Activated gamma-delta T cell treated with anti-CD3 and anti-CD28 coated beads, Interleukin-2, amount 50 U/mL, for 16 hours (primary cell): ENCODE data around the gene TRABD2B.

Source experiments
- DNase-seq: peaks from one replicate; pipeline ENCODE4 v3.0.0-alpha.2; 2020; ENCODE audit warnings: low read depth

The TRABD2B gene

DNA sequence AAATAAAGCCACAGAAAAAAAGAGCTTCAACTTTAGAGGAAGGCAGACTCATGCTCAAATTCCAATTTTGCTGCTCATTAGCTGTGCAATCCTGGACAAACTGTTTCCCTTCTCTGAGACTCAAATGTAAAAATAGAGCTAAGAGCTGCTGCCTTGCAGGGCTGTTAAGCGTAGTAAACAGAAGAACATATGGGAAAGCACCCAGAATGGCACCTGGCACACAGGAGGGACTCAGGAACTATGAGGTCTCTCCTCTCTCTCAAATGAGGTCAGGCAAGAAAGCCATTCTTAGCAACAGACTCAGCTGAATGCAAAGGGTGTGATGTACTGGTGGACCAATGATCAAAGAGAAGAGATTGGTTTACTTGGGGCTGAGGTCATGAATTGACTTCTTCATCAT is 61.3 kb downstream of the TRABD2B start:
- no peak for DNase-seq

- DNase-seq = no peak
Observed at GRCh38 chr1:47935163-47935562, 62.0 kb downstream of the TRABD2B start.

- no peak for DNase-seq
Observed at GRCh38 chr1:47934243-47934805, 62.9 kb downstream of the TRABD2B start.

- no peak for DNase-seq
Observed at GRCh38 chr1:47932743-47933142, 64.4 kb downstream of the TRABD2B start.

- DNase-seq = no peak
Observed at GRCh38 chr1:47931395-47931794, 65.8 kb downstream of the TRABD2B start.

GRCh38 chr1:47930210-47930840 is 66.9 kb downstream of the TRABD2B start:
- DNase-seq = no peak

DNA sequence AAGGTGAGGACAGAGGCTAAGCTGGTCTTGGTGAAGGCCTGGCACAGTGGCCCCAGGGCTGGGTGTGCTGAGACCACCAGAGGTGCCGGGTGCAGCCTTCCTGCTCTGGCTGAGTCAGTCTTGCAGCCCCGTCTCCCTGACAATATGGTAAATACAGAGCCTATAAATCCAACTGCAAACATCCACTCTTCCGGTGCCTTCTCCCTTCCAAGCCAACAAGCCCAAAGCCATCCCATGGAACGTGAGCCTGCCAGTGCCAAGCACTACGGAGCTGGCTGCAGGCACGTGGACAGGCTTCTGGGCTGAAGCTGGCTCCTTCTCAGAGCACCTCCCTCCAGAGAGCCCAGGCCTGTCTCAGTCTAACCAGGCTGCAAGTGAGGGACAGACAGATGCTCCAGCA is 70.0 kb downstream of the TRABD2B start:
- DNase-seq = no peak

DNA sequence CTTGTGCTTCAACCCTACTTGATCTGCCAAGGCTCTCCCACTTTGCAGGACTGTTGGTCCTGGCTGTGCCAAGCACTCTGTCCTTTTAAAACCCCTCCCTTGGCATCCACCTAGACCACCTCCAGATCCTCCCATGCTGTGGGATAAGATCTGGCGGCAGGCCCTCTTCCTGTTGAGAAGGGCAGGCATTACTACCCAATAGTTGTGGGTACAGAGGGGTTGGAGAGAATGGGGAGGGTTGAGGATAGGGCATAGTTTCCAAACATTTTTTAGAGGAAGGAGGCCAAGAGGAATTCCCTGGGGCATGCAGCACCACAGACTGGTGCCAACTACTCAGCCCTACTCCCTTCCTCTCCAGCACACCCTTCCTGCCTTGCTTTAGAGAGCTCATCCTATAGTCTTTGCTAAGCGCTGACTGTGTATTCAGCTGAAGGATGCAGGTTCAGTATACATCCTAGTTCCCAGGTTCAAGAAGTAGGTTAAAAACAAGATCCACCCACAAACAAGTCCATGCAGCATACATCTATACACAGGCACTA is 70.7 kb downstream of the TRABD2B start:
- no peak for DNase-seq

GRCh38 chr1:47924270-47925048 is 72.7 kb downstream of the TRABD2B start:
- DNase-seq = no peak

GRCh38 chr1:47921935-47922415 is 75.2 kb downstream of the TRABD2B start:
- DNase-seq = no peak

DNA sequence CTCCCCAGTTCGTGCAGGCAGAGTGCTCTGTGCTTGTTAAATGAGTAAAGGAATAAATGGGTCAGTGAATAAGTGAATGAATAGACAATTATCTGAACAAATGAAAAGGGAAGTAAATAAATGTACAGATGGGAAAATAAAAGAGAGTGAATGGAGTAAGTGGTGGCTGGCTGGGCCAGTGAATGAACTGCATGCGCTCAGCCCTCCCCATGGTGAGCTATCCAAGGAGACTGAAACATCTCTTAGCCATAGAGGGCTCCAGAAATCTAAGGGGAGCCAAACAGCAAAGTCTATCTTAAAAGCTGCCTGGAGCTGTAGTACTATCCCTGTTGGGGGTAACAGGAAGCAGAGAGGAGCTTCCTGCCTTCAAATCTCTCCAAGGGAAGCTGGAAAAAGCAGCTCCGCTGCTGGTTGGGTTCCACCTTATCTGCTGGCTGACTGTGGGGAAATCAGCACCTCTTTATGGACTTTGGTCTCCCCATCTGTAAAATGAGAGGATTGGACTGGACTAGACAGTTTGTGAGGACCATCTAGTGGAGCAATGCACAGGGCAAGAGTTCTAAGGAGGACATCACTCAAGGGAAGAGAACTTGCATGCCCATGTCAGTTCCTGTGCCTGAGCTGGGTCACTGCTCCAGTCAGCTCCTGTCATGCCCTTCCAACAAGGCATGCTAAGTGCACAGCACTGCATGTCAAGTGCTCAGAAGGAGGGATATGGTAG is 77.9 kb downstream of the TRABD2B start:
- no peak for DNase-seq

- DNase-seq = no peak
Observed at GRCh38 chr1:47918257-47918867, 78.8 kb downstream of the TRABD2B start.

DNA sequence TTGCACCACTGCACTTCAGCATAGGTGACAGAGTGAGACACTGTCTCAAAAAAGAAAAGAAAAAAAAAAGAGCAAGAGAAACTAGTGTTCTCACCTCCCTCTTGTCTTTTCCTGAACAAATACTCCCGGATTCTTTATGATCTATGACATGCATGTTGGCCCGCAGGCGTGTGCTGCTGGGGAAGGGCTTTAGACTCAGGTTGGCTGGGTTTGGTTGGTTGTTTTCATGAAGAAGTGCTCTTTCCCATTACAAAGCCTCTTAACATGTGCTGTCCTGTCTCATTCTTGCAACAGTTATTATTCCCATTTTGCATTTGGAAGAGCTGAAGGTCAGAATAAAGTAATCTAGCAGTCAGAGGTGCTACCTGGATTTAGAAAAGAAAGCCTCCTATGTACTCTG is 79.5 kb downstream of the TRABD2B start:
- DNase-seq = no peak

- DNase-seq = no peak
Observed at GRCh38 chr1:47915677-47916353, 81.4 kb downstream of the TRABD2B start.

DNA sequence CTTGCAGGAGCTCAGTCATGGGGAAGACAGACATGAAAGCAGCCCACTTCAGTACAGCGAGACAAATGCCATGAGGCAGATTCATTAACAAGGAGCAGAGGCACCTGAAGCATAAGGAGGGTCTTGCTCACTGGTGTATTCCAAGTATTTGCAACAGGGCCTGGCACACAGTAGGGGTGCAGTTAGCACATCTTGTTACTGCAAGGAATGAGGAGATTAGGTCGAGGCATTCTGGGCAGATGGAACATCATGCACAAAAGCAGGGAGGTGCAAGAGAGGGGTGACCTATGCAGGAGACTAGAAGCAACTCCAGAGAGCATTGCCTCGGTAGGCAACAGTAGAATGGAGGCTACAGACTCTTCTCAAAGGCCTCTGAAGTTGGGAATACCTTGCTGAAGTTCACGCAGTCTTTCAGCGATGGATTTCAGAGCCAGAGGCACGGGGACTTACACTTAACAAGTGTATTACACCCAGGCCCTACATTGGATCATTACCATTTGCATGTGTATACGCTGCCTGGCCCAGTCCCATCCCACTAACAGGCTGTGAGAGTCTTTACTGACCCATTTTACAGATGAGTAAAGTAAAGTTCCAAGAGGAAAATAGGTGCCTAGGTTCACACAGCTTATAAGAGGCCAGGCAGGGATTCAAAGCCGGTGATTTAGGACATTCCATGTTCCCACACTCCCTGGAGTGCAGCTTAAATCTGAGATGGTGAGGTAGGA is 82.1 kb downstream of the TRABD2B start:
- no peak for DNase-seq

GRCh38 chr1:47914218-47914938 is 82.8 kb downstream of the TRABD2B start:
- no peak for DNase-seq

DNA sequence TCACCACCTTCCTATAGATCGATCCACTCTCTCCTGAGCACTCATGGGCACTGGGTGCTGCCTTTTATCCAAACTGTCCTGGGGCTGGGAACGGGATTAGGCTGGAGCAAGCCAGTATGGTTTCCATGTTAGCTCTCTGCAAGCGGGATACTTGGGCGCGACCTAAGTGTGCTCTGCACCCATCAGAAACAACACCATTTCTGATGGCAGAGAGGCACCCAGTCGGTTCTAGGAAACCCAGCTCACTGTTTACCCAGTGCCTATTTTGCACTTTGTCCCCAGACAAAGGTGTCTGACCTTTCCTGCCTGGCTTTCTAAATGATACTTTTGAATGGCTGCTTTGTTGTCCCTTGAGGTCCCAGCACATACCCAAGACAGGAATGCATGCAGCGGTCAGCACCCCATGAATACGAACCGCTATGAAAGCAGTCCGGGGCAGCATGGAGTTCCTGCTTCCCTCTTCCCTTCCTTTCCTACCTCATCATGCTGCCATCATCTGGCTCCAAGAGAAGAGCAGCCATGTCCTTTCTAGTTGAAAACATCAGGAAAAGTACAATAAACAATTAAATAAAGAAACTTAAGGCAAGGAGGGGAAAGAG is 83.9 kb downstream of the TRABD2B start:
- DNase-seq = no peak

DNA sequence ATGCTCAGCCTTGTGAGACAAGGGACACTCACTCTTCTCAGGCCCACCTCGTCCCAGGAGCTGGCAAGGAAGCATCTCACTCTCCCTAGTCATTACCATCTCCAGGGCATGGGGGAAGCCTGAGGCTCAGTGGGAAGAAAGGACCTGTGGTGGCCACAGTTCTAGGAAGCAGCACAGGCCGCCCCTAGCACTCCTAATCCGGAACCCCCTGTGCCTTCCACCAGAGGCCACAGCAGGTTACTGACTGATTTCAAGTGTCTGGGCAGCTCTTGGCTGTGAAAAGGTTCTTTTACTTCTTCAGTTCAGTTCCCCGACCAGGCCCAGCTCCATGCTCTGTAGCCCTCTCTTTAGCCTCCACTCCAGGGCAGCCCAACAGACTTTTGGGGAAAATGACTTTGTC is 84.4 kb downstream of the TRABD2B start:
- no peak for DNase-seq

DNA sequence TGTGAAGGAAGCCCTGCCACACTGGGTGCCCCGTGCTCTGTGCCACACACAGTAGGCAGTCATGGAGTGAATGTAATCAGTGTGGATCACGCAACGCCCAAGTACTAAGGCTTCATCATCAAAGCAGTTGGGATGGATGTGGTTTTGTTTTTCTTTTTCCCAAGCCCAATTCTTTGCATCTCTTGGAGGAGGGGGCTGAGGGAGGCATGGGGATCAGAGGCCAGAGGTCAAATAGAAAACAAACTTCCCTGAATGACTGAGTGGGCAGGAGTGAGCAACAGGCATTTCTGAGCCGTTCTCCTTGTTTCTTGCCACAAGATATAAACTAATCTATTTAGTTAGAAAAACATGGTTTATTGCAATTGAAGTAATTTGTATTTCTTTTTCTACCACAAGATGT is 85.3 kb downstream of the TRABD2B start:
- no peak for DNase-seq

DNA sequence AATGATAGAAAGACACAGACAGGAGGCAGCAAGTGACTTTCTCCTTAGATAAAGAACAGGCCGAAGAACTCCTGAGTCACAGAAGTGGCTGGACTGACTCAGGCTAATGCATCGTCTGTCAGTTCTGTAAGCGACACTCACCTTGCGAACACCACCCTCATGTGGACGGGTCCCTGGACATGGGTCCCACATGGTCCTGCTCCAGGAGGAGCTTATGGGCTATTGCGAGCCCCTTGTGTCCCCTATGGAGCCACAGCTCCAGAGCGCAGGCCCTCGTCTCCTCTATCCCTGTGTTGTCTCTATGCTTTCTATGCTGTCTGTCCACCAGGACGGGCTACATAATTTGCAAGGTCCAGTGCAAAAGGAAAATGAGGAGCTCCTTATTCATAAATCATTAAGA is 85.8 kb downstream of the TRABD2B start:
- DNase-seq = no peak
